Keratinocyte (primary cell): Measurements from ENCODE around the gene RDX. TPM values are rescaled to one million over a fixed set of nuclear protein-coding genes. Genes with fewer than 3 reads are reported as not detected.
A peak's percentile ranks its signal among the peaks of the same experiment; 100 is the strongest.

ENCODE experiments used
- DNase-seq: peaks from one replicate; pipeline ENCODE4 v3.0.0-alpha.2; 2011; ENCODE audit warnings: low read depth, missing footprints, low spot score
- FAIRE-seq: peaks from 2 replicates; lab custom pipeline; 2011; peaks lifted over from hg19 to GRCh38; lab: Jason Lieb, UNC
- H2AFZ ChIP-seq: 2 replicates; pipeline ENCODE4 v1.6.0; 2012; ENCODE audit warnings: low read length, control low read depth, inconsistent platforms; ENCODE audit not compliant: control insufficient read depth
- H3K27ac ChIP-seq: 2 replicates; pipeline ENCODE4 v1.5.1; 2011; ENCODE audit warnings: low read length; ENCODE audit not compliant: control insufficient read depth, insufficient read depth
- H3K27me3 ChIP-seq: 3 replicates; pipeline ENCODE4 v1.6.0; 2011; ENCODE audit warnings: low read length; ENCODE audit not compliant: control insufficient read depth, insufficient read depth; ENCODE audit errors: extremely low read depth
- H3K36me3 ChIP-seq, 2 experiments: 2 replicates in 1 of 2; 3 replicates in 1 of 2; pipeline ENCODE4 v1.5.1; 2011; ENCODE audit warnings: low read length in 2 of 2, mild to moderate bottlenecking in 1 of 2; ENCODE audit not compliant: control insufficient read depth in 2 of 2, insufficient read depth in 2 of 2; ENCODE audit errors: extremely low read depth in 1 of 2
- H3K4me1 ChIP-seq: 3 replicates; pipeline ENCODE4 v1.5.1; 2011; ENCODE audit warnings: low read length; ENCODE audit not compliant: control insufficient read depth, insufficient read depth; ENCODE audit errors: extremely low read depth
- H3K4me2 ChIP-seq: 3 replicates; pipeline ENCODE4 v1.6.0; 2011; ENCODE audit warnings: low read depth, low read length; ENCODE audit not compliant: control insufficient read depth, insufficient read depth; ENCODE audit errors: extremely low read depth
- H3K4me3 ChIP-seq, 3 experiments: fragments of 200-600 bp in 1 of 3; sonication (generic) in 1 of 3; 2 replicates in 2 of 3; 3 replicates in 1 of 3; pipeline ENCODE4 v1.5.1; 2011 to 2016; ENCODE audit warnings: low read length in 3 of 3, mild to moderate bottlenecking in 3 of 3, control low read depth in 2 of 3, inconsistent platforms in 1 of 3, low read depth in 1 of 3, mixed read lengths in 1 of 3, mixed run types in 1 of 3, moderate library complexity in 1 of 3; ENCODE audit not compliant: control insufficient read depth in 2 of 3, insufficient read depth in 2 of 3; ENCODE audit errors: extremely low read depth in 1 of 3
- H3K79me2 ChIP-seq: 2 replicates; pipeline ENCODE4 v1.6.0; 2012; ENCODE audit warnings: low read length; ENCODE audit not compliant: control insufficient read depth, insufficient read depth
- H3K9ac ChIP-seq: 3 replicates; pipeline ENCODE4 v1.6.0; 2011; ENCODE audit warnings: low read length; ENCODE audit not compliant: control insufficient read depth, insufficient read depth; ENCODE audit errors: extremely low read depth
- H3K9me1 ChIP-seq: 3 replicates; pipeline ENCODE4 v1.6.0; 2011; ENCODE audit warnings: low read length; ENCODE audit not compliant: control insufficient read depth, insufficient read depth; ENCODE audit errors: extremely low read depth
- H3K9me3 ChIP-seq: 2 replicates; pipeline ENCODE4 v1.5.1; 2012; ENCODE audit warnings: low read depth, low read length; ENCODE audit not compliant: control insufficient read depth
- H4K20me1 ChIP-seq: 3 replicates; pipeline ENCODE4 v1.6.0; 2011; ENCODE audit warnings: low read length; ENCODE audit not compliant: control insufficient read depth, insufficient read depth; ENCODE audit errors: extremely low read depth
- CTCF ChIP-seq, 3 experiments: IDR thresholded peaks in 1 of 3; conservative IDR thresholded peaks in 1 of 3; optimal IDR thresholded peaks in 1 of 3; 2 replicates in 2 of 3; 3 replicates in 1 of 3; pipeline versions ENCODE3 to v1.5.1; 2011; ENCODE audit warnings: low read length in 3 of 3, mild to moderate bottlenecking in 3 of 3, moderate library complexity in 2 of 3, control low read depth in 1 of 3, inconsistent platforms in 1 of 3; ENCODE audit not compliant: insufficient read depth in 2 of 3; ENCODE audit errors: extremely low read depth in 1 of 3
- EZH2 ChIP-seq: IDR thresholded peaks from one replicate; pipeline ENCODE4 v1.6.1; 2012; ENCODE audit warnings: inconsistent platforms, mild to moderate bottlenecking, low read length, moderate library complexity
- dilution Hi-C: fragments of 300-500 bp; cut with MboI; formaldehyde crosslinking; loops from one replicate; pipeline ENCODE4 v1.7.0; 2020; ENCODE audit warnings: low sequenced_read_pairs; ENCODE audit not compliant: extremely low pct_ligation_motif_present
- polyA plus RNA-seq, 5 experiments: library from polyadenylated mRNA; depleted of rRNA in 3 of 5; stranded (reverse) in 3 of 5; stranded (forward) in 1 of 5; unstranded in 1 of 5; fragments of >200 nt; gene quantifications; 1 replicate in 1 of 5; 2 replicates in 3 of 5; 3 replicates in 1 of 5; pipeline versions ENCODE4 v1.2.1 to v1.2.3, GENCODE V29; 2011 to 2012; ENCODE audit warnings: missing spikeins in 2 of 5, low read depth in 1 of 5, low replicate concordance in 1 of 5

Gene RDX
- polyA plus RNA-seq, 1 donor (not counting 4 experiments of a cell fraction or from before 2014, with no cell fraction given): 85.4 TPM

DNA sequence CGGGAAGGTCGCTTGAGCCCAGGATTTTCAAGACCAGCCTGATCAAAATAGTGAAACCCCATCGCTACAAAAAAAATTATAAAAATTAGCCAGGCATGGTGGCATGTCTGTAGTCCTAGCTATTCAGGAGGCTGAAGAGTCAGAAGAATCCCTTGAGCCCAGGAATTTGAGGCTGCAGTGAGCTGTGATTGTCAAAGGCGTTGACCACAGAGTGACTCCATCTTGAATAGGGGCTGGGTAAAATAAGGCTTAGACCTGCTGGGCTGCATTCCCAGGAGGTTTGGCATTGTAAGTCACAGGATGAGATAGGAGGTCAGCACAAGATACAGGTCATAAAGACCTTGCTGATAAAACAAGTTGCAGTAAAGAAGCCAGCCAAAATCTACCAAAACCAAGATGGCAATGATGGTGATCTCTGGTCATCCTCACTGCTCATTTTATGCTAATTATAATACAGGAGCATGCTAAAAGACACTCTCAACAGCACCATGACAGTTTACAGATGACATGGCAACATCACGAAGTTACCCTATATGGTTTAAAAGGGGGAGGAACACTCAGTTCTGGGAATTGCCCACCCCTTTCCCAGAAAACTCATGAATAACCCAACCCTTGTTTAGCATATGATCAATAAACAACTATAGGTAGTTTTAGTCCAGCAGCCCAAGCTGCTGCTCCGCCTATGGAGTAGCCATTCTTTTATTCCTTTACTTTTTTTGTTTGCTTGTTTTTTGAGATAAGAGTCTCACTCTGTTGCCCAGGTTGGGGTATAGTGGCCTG lies 2.8 kb upstream of the RDX start:
- Histone ChIP-seq H3K79me2 (peaks cover 21% of the 10 kb centered on the region), H3K4me3 (no peak overlapping the region), H4K20me1 (no peaks in the 10 kb centered on the region), H3K27ac (no peak overlapping the region), H3K9ac (no peak overlapping the region), H2AFZ (no peak overlapping the region), H3K4me2 (no peak overlapping the region), H3K36me3 (no peaks in the 10 kb centered on the region), H3K27me3 (no peaks in the 10 kb centered on the region), H3K9me1 (no peaks in the 10 kb centered on the region), H3K4me1 (peaks cover 23% of the 10 kb centered on the region), H3K9me3 (no peaks in the 10 kb centered on the region)
- DNase-seq (no peak), FAIRE-seq (no peak)
- TF ChIP-seq CTCF (optimal IDR thresholded peaks at IDR 0.05 in 1 of 3, IDR thresholded peaks at IDR 0.05 in 1 of 3, conservative IDR thresholded peaks at IDR 0.05 in 1 of 3; ENCODE audit: extremely low read depth in 1 of 3, insufficient read depth in 2 of 3, low read length in 3 of 3) (no peak), EZH2 (no peak)
- dilution Hi-C loops: no loop called here

DNA sequence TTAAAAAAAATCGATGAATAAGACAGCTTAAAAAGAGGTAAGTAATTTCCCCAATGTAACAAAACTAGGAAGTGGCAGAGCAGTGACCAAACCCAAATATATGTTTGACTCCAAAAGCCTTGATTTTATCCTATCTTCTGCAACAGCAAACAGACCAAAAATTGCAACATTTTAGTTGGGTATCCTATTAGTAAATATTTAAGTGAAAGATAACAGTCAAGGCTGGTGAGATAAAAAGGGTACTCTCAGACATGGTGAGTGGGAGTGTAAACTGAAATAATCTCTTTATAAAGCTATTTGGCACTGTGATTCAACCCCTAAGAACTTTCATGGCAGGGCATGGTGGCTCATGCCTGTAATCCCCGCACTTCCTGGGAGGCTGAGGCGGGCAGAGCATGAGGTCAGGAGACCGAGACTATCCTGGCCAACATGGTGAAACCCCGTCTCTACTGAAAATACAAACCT lies 1.9 kb upstream of the RDX start:
- peaks cover 31% of the 10 kb centered on the region for H3K4me1 ChIP-seq
- no peaks in the 10 kb centered on the region for H3K27me3 ChIP-seq
- no peak overlapping the region for H2AFZ ChIP-seq
- dilution Hi-C loops: no loop called here
- H3K4me3 ChIP-seq: no peak overlapping the region
- no peak overlapping the region for H3K9ac ChIP-seq
- H3K9me1 ChIP-seq: no peaks in the 10 kb centered on the region
- DNase-seq: no peak
- H3K36me3 ChIP-seq: no peaks in the 10 kb centered on the region
- peak overlapping the region; percentile 77 for H3K27ac ChIP-seq
- no peaks in the 10 kb centered on the region for H3K9me3 ChIP-seq
- FAIRE-seq: no peak
- peaks cover 4% of the 10 kb centered on the region for H4K20me1 ChIP-seq
- TF ChIP-seq EZH2 (no peak), CTCF (optimal IDR thresholded peaks at IDR 0.05 in 1 of 3, IDR thresholded peaks at IDR 0.05 in 1 of 3, conservative IDR thresholded peaks at IDR 0.05 in 1 of 3; ENCODE audit: extremely low read depth in 1 of 3, insufficient read depth in 2 of 3, low read length in 3 of 3) (no peak)
- H3K4me2 ChIP-seq: peak overlapping the region; percentile 68
- H3K79me2 ChIP-seq: peaks cover 30% of the 10 kb centered on the region
